ENCODE results near the gene IRGC.

DNA sequence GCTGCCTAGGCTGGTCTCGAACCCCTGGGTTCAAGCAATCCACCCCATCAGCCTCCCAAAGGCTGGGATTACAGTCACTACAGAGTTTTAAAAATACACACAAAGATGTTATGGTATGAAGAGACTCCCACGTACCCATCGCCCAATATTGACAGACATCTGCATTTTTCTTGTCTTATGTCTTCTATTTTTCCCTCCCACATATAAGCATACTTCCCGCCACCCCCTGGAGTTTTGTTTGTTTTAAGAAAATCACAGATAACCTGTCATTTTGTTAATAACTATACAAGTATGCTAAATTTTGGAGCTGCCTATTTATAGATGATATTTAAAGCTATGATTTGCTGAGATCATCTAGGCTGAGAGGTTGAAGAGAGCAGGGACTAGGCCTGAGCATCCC is 45.1 kb downstream of the IRGC start:
- TF ChIP-seq CHD1 (IDR thresholded peaks at IDR 0.05; ENCODE audit: low read depth, low read length), result no peak
- TF ChIP-seq, protein P1, sequence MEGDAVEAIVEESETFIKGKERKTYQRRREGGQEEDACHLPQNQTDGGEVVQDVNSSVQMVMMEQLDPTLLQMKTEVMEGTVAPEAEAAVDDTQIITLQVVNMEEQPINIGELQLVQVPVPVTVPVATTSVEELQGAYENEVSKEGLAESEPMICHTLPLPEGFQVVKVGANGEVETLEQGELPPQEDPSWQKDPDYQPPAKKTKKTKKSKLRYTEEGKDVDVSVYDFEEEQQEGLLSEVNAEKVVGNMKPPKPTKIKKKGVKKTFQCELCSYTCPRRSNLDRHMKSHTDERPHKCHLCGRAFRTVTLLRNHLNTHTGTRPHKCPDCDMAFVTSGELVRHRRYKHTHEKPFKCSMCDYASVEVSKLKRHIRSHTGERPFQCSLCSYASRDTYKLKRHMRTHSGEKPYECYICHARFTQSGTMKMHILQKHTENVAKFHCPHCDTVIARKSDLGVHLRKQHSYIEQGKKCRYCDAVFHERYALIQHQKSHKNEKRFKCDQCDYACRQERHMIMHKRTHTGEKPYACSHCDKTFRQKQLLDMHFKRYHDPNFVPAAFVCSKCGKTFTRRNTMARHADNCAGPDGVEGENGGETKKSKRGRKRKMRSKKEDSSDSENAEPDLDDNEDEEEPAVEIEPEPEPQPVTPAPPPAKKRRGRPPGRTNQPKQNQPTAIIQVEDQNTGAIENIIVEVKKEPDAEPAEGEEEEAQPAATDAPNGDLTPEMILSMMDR (conservative IDR thresholded peaks at IDR 0.05; ENCODE audit: low read depth, low read length), result no peak
- TF ChIP-seq POLR2A (IDR thresholded peaks at IDR 0.05; ENCODE audit: low read depth, low read length), result no peak
- TF ChIP-seq SMC3 (IDR thresholded peaks at IDR 0.05; ENCODE audit: low read depth, low read length), result no peak
- no peak for TF ChIP-seq NFE2L2 (IDR thresholded peaks at IDR 0.05; ENCODE audit: low read depth, low read length)
- no peak for TF ChIP-seq RAD21 (IDR thresholded peaks at IDR 0.05; ENCODE audit: low read length)

All from IMR-90 (cell line).